ENCODE measurements around the gene SPTBN5. TPM values are rescaled to one million over a fixed set of nuclear protein-coding genes. Genes with fewer than 3 reads are reported as not detected.

The SPTBN5 gene
- total and polyA plus RNA-seq, 2 experiments from 2014 or later: 0.57 to 1.1 TPM

GRCh38 chr15:41799488-41799805 is 94.4 kb downstream of the SPTBN5 start:
- H3K36me3 ChIP-seq (ENCODE audit: insufficient read depth): no peaks in the 10 kb centered on the region
- H3F3A ChIP-seq (replicated peaks; ENCODE audit: low read depth): no peaks in the 10 kb centered on the region
- no peaks in the 10 kb centered on the region for H3K4me1 ChIP-seq (ENCODE audit: insufficient read depth)
- TF ChIP-seq EZH2phosphoT487 (IDR thresholded peaks at IDR 0.05; ENCODE audit: unreplicated experiment) (no peak), STAT1 (IDR thresholded peaks at IDR 0.05; ENCODE audit: unreplicated experiment) (no peak), ZNF331 (CRISPR knock-in tag; IDR thresholded peaks at IDR 0.05; ENCODE audit: low read depth) (no peak), CTCF (conservative IDR thresholded peaks at IDR 0.05; ENCODE audit: low read depth in 2 of 2) (no peak), CREB1 (CRISPR knock-in tag; IDR thresholded peaks at IDR 0.05; ENCODE audit: low read depth) (no peak), EZH2 (IDR thresholded peaks at IDR 0.05; ENCODE audit: low read depth, unreplicated experiment) (no peak), NANOG (IDR thresholded peaks at IDR 0.05; ENCODE audit: borderline replicate concordance) (no peak), ZNF114 (CRISPR knock-in tag; IDR thresholded peaks at IDR 0.05) (no peak), JUNB (IDR thresholded peaks at IDR 0.05; ENCODE audit: unreplicated experiment) (no peak), POLR2AphosphoS5 (IDR thresholded peaks at IDR 0.05; ENCODE audit: low read depth) (no peak)
- TF ChIP-seq, protein P1, sequence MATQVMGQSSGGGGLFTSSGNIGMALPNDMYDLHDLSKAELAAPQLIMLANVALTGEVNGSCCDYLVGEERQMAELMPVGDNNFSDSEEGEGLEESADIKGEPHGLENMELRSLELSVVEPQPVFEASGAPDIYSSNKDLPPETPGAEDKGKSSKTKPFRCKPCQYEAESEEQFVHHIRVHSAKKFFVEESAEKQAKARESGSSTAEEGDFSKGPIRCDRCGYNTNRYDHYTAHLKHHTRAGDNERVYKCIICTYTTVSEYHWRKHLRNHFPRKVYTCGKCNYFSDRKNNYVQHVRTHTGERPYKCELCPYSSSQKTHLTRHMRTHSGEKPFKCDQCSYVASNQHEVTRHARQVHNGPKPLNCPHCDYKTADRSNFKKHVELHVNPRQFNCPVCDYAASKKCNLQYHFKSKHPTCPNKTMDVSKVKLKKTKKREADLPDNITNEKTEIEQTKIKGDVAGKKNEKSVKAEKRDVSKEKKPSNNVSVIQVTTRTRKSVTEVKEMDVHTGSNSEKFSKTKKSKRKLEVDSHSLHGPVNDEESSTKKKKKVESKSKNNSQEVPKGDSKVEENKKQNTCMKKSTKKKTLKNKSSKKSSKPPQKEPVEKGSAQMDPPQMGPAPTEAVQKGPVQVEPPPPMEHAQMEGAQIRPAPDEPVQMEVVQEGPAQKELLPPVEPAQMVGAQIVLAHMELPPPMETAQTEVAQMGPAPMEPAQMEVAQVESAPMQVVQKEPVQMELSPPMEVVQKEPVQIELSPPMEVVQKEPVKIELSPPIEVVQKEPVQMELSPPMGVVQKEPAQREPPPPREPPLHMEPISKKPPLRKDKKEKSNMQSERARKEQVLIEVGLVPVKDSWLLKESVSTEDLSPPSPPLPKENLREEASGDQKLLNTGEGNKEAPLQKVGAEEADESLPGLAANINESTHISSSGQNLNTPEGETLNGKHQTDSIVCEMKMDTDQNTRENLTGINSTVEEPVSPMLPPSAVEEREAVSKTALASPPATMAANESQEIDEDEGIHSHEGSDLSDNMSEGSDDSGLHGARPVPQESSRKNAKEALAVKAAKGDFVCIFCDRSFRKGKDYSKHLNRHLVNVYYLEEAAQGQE (IDR thresholded peaks at IDR 0.05; ENCODE audit: unreplicated experiment): no peak
- TF ChIP-seq, protein P2, sequence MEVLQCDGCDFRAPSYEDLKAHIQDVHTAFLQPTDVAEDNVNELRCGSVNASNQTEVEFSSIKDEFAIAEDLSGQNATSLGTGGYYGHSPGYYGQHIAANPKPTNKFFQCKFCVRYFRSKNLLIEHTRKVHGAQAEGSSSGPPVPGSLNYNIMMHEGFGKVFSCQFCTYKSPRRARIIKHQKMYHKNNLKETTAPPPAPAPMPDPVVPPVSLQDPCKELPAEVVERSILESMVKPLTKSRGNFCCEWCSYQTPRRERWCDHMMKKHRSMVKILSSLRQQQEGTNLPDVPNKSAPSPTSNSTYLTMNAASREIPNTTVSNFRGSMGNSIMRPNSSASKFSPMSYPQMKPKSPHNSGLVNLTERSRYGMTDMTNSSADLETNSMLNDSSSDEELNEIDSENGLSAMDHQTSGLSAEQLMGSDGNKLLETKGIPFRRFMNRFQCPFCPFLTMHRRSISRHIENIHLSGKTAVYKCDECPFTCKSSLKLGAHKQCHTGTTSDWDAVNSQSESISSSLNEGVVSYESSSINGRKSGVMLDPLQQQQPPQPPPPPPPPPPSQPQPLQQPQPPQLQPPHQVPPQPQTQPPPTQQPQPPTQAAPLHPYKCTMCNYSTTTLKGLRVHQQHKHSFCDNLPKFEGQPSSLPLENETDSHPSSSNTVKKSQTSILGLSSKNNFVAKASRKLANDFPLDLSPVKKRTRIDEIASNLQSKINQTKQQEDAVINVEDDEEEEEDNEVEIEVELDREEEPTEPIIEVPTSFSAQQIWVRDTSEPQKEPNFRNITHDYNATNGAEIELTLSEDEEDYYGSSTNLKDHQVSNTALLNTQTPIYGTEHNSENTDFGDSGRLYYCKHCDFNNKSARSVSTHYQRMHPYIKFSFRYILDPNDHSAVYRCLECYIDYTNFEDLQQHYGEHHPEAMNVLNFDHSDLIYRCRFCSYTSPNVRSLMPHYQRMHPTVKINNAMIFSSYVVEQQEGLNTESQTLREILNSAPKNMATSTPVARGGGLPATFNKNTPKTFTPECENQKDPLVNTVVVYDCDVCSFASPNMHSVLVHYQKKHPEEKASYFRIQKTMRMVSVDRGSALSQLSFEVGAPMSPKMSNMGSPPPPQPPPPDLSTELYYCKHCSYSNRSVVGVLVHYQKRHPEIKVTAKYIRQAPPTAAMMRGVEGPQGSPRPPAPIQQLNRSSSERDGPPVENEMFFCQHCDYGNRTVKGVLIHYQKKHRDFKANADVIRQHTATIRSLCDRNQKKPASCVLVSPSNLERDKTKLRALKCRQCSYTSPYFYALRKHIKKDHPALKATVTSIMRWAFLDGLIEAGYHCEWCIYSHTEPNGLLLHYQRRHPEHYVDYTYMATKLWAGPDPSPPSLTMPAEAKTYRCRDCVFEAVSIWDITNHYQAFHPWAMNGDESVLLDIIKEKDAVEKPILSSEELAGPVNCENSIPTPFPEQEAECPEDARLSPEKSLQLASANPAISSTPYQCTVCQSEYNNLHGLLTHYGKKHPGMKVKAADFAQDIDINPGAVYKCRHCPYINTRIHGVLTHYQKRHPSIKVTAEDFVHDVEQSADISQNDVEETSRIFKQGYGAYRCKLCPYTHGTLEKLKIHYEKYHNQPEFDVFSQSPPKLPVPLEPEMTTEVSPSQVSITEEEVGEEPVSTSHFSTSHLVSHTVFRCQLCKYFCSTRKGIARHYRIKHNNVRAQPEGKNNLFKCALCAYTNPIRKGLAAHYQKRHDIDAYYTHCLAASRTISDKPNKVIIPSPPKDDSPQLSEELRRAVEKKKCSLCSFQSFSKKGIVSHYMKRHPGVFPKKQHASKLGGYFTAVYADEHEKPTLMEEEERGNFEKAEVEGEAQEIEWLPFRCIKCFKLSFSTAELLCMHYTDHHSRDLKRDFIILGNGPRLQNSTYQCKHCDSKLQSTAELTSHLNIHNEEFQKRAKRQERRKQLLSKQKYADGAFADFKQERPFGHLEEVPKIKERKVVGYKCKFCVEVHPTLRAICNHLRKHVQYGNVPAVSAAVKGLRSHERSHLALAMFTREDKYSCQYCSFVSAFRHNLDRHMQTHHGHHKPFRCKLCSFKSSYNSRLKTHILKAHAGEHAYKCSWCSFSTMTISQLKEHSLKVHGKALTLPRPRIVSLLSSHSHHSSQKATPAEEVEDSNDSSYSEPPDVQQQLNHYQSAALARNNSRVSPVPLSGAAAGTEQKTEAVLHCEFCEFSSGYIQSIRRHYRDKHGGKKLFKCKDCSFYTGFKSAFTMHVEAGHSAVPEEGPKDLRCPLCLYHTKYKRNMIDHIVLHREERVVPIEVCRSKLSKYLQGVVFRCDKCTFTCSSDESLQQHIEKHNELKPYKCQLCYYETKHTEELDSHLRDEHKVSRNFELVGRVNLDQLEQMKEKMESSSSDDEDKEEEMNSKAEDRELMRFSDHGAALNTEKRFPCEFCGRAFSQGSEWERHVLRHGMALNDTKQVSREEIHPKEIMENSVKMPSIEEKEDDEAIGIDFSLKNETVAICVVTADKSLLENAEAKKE (CRISPR knock-in tag; IDR thresholded peaks at IDR 0.05): no peak
- TF ChIP-seq, protein P3, sequence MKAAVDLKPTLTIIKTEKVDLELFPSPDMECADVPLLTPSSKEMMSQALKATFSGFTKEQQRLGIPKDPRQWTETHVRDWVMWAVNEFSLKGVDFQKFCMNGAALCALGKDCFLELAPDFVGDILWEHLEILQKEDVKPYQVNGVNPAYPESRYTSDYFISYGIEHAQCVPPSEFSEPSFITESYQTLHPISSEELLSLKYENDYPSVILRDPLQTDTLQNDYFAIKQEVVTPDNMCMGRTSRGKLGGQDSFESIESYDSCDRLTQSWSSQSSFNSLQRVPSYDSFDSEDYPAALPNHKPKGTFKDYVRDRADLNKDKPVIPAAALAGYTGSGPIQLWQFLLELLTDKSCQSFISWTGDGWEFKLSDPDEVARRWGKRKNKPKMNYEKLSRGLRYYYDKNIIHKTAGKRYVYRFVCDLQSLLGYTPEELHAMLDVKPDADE (IDR thresholded peaks at IDR 0.05): no peak
- no peaks in the 10 kb centered on the region for H3K79me2 ChIP-seq (replicated peaks; ENCODE audit: insufficient read depth)
- no peak overlapping the region for H3K4me2 ChIP-seq
- Mint-ChIP-seq H3K4me1 (no peaks in the 10 kb centered on the region), H3K9me3 (no peaks in the 10 kb centered on the region), H3K27ac (no peak overlapping the region), H3K4me3 (no peak overlapping the region), H3K36me3 (ENCODE audit: low read depth) (no peaks in the 10 kb centered on the region; the same call in 2 of the 3 replicates), H3K27me3 (ENCODE audit: insufficient read depth, low read depth, poor library complexity) (no peaks in the 10 kb centered on the region)
- H3K27me3 ChIP-seq (ENCODE audit: insufficient read depth): no peaks in the 10 kb centered on the region
- H3K9me2 ChIP-seq (ENCODE audit: insufficient read depth): no peaks in the 10 kb centered on the region
- no peaks in the 10 kb centered on the region; the same call in 1 of the 2 replicates for H4K20me1 ChIP-seq (replicated peaks; ENCODE audit: insufficient read depth)
- H2AFZ ChIP-seq: no peak overlapping the region
- no peak overlapping the region for H3K4me3 ChIP-seq
- no peak overlapping the region for H3K27ac ChIP-seq (ENCODE audit: low read depth)
- no peak for ATAC-seq
- DNase-seq (ENCODE audit: low spot score): no peak
